Measurements from ENCODE around the gene ERN1. TPM values are rescaled to one million over a fixed set of nuclear protein-coding genes. Genes with fewer than 3 reads are reported as not detected.
A peak's percentile ranks its signal among the peaks of the same experiment; 100 is the strongest.

ERN1 gene
- total and polyA plus RNA-seq, 2 donors (not counting 3 experiments of a cell fraction or from before 2014, with no cell fraction given): 9.1 to 21.5 TPM

DNA sequence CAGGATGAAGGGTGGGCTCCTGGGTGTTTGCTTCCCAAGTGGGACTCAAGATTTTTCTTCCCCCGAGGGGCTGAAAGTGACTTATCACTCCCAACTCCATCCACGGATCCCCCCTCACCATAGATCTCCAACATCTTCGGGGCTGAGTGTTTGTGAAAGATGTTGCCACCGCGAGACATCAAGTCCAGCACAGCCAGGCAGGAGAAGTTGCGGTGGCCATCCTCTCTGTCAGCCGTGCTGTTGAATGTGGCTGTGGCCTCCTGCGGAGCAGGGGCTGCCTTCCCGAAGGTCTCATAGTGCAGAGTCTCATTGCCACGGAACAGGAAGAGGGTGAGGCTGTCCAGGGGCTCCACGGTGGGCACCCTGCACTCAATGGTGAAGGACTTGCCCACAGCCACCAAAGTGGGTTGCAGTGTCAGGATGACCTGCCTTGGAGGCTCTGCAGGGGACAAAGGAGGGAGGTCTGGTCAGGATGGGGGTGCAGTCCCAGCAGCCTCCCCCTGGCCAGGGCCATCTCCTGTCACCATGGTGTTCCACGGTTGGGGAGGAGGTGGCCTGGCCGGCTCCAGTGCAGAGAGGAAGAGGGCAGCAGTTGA is 126.3 kb downstream of the ERN1 start:
- Histone ChIP-seq H3K9ac (replicated peaks; ENCODE audit: extremely low read depth, insufficient read depth, low read length) (no peak overlapping the region), H3K4me2 (ENCODE audit: insufficient read depth, low read length) (peak overlapping the region; percentile 91), H3K27ac (ENCODE audit: insufficient read depth, low read depth, low read length) (no peak overlapping the region), H3K9me3 (replicated peaks; ENCODE audit: control insufficient read depth, insufficient read depth, low read length) (no peaks in the 10 kb centered on the region), H3K36me3 (ENCODE audit: control insufficient read depth in 2 of 2, extremely low read depth in 1 of 2, insufficient read depth in 2 of 2, low read length in 2 of 2) (peaks cover 26 to 29% of the 10 kb centered on the region in 2 experiments), H3K27me3 (ENCODE audit: control insufficient read depth in 2 of 2, insufficient read depth in 2 of 2, low read length in 2 of 2) (no peaks in the 10 kb centered on the region), H3K79me2 (ENCODE audit: control insufficient read depth, insufficient read depth, low read length) (peaks cover 49% of the 10 kb centered on the region), H3K9me1 (replicated peaks; ENCODE audit: control insufficient read depth, extremely low read depth, insufficient read depth, low read length) (no peaks in the 10 kb centered on the region), H3K4me1 (ENCODE audit: control insufficient read depth, extremely low read depth, insufficient read depth, low read length) (peaks cover 68% of the 10 kb centered on the region), H4K20me1 (replicated peaks; ENCODE audit: control insufficient read depth, extremely low read depth, insufficient read depth, low read length) (no peaks in the 10 kb centered on the region), H3K4me3 (replicated peaks in 1 of 3; ENCODE audit: insufficient read depth in 1 of 3, low read depth in 1 of 3, low read length in 3 of 3) (no peak overlapping the region), H2AFZ (ENCODE audit: low read depth, low read length) (no peak overlapping the region)
- FAIRE-seq (peak; percentile 21), DNase-seq (ENCODE audit: low read depth, low spot score) (no peak)
- dilution Hi-C loops (cut with MboI; ENCODE audit: extremely low pct_ligation_motif_present, low sequenced_read_pairs) (no loop called here), intact Hi-C loops (cut with micrococcal nuclease) (no loop called here)
- POLR2A ChIA-PET: interaction anchor here (0.7 kb wide), 1 partner anchor 16 kb away, joined by 3 read pairs; no protein-coding TSS in a partner anchor
- BruUV-seq (replicated peaks): no TSS peak
- CTCF ChIA-PET: interaction anchor here (1.0 to 6.8 kb wide), 3 partner anchors 13 to 84 kb away, joined by 3 to 140 read pairs (median 14); partner anchors contain the start of gene ICAM2
- TF ChIP-seq, protein P1, sequence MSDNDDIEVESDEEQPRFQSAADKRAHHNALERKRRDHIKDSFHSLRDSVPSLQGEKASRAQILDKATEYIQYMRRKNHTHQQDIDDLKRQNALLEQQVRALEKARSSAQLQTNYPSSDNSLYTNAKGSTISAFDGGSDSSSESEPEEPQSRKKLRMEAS (IDR thresholded peaks at IDR 0.05; ENCODE audit: insufficient read depth, insufficient read length): no peak
- no peak for TF ChIP-seq POLR2A (IDR thresholded peaks at IDR 0.05; ENCODE audit: low read depth, low read length)
- no peak for TF ChIP-seq CTCF (IDR thresholded peaks at IDR 0.05; ENCODE audit: extremely low read depth in 1 of 2, insufficient read depth in 1 of 2, low read depth in 1 of 2, low read length in 2 of 2)
- no peak for TF ChIP-seq MYC (IDR thresholded peaks at IDR 0.05; ENCODE audit: low read depth, low read length)
- TF ChIP-seq POLR2AphosphoS5 (IDR thresholded peaks at IDR 0.05; ENCODE audit: insufficient read depth, low read depth, low read length): no peak
- TF ChIP-seq GATA2 (IDR thresholded peaks at IDR 0.05; ENCODE audit: insufficient read depth, insufficient read length, low read depth, low read length): no peak
- TF ChIP-seq FOS (IDR thresholded peaks at IDR 0.05; ENCODE audit: borderline replicate concordance, insufficient read depth, low read length): no peak
- no peak for TF ChIP-seq EZH2 (IDR thresholded peaks at IDR 0.05; ENCODE audit: borderline replicate concordance, low read depth, low read length, severe bottlenecking)
- TF ChIP-seq JUN (IDR thresholded peaks at IDR 0.05; ENCODE audit: borderline replicate concordance, insufficient read depth, insufficient read length, low read depth): no peak
